Astrocyte (in vitro differentiated cells and primary cell): ENCODE results near the gene LIPM.

ENCODE experiments used
- EZH2 ChIP-seq: IDR thresholded peaks from 2 replicates; pipeline ENCODE4 v1.6.1; 2012; ENCODE audit warnings: mild to moderate bottlenecking, low read length, inconsistent platforms; ENCODE audit not compliant: insufficient read depth
- TF ChIP-seq, protein P1 (sequence below): IDR thresholded peaks from 2 replicates; pipeline ENCODE4 v1.5.1; 2011; ENCODE audit warnings: low read depth, mild to moderate bottlenecking, inconsistent platforms, low read length, moderate library complexity; ENCODE audit not compliant: insufficient read depth

DNA sequence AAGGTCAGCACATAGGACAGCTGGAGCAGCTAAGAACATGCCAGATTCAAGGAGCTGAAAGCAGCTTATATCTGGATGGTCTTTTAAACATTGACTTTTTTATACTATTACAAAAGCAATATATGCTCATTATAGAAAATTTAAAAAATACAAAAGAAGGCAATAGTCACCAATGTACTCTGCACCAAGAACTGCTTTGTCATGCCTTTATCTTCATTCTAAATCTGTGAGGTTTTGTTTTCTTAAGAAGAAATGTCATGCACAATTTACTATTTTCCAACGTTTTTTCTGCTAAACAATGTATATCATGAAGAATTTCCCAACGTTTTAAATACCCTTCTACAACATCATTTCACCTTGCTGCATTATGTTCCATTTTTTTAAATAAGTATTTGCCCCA is 2.8 kb downstream of the LIPM start:
- TF ChIP-seq, protein P1, sequence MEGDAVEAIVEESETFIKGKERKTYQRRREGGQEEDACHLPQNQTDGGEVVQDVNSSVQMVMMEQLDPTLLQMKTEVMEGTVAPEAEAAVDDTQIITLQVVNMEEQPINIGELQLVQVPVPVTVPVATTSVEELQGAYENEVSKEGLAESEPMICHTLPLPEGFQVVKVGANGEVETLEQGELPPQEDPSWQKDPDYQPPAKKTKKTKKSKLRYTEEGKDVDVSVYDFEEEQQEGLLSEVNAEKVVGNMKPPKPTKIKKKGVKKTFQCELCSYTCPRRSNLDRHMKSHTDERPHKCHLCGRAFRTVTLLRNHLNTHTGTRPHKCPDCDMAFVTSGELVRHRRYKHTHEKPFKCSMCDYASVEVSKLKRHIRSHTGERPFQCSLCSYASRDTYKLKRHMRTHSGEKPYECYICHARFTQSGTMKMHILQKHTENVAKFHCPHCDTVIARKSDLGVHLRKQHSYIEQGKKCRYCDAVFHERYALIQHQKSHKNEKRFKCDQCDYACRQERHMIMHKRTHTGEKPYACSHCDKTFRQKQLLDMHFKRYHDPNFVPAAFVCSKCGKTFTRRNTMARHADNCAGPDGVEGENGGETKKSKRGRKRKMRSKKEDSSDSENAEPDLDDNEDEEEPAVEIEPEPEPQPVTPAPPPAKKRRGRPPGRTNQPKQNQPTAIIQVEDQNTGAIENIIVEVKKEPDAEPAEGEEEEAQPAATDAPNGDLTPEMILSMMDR, result no peak
- no peak for TF ChIP-seq EZH2
